CD4-positive, CD25-positive, alpha-beta regulatory T cell (primary cell): ENCODE measurements around the gene ZNF740. TPM values are rescaled to one million over a fixed set of nuclear protein-coding genes. Genes with fewer than 3 reads are reported as not detected.

ENCODE experiments used
- ATAC-seq, 2 donors: fragments of 150-1000 bp; cut with Tn5 transposase; one replicate each; pipeline ENCODE4 v1.10.0; 2021; ENCODE audit warnings: low read depth in 2 of 2, moderate number of reproducible peaks in 2 of 2, moderate library complexity in 1 of 2
- DNase-seq, 3 donors: peaks; one replicate each; pipeline versions ENCODE4 v3.0.0 to v3.0.0-alpha.2; 2012 to 2022; ENCODE audit warnings: mixed read lengths in 1 of 3
- H3K27ac ChIP-seq: one replicate; pipeline ENCODE4 v1.7.0; 2013; ENCODE audit warnings: mild to moderate bottlenecking, low read length; ENCODE audit not compliant: insufficient read depth, poor library complexity, severe bottlenecking
- H3K27me3 ChIP-seq: one replicate; pipeline ENCODE4 v1.7.0; 2013; ENCODE audit warnings: low read length; ENCODE audit not compliant: control insufficient read depth, insufficient read depth
- H3K36me3 ChIP-seq: one replicate; pipeline ENCODE4 v1.7.0; 2013; ENCODE audit warnings: mild to moderate bottlenecking, low read length, moderate library complexity; ENCODE audit not compliant: control insufficient read depth, insufficient read depth
- H3K4me1 ChIP-seq: 2 replicates; pipeline ENCODE4 v1.7.0; 2013; ENCODE audit warnings: mild to moderate bottlenecking, low read length; ENCODE audit not compliant: insufficient read depth, control insufficient read depth, poor library complexity, severe bottlenecking
- H3K4me3 ChIP-seq: one replicate; pipeline ENCODE4 v1.7.0; 2013; ENCODE audit warnings: low read depth, mild to moderate bottlenecking, low read length, moderate library complexity
- H3K9me3 ChIP-seq, 2 experiments: 1 replicate in 1 of 2; 2 replicates in 1 of 2; pipeline ENCODE4 v1.7.0; 2013; ENCODE audit warnings: low read length in 2 of 2, mild to moderate bottlenecking in 1 of 2, moderate library complexity in 1 of 2; ENCODE audit not compliant: control insufficient read depth in 2 of 2
- H3K27ac Mint-ChIP-seq, 3 donors: one replicate each; pipeline ENCODE4 v1.8.0; 2020 to 2022; ENCODE audit warnings: mild to moderate bottlenecking in 3 of 3, mixed read lengths in 3 of 3, moderate library complexity in 2 of 3
- H3K27me3 Mint-ChIP-seq: one replicate; pipeline ENCODE4 v1.8.0; 2022; ENCODE audit warnings: mild to moderate bottlenecking, mixed read lengths
- H3K36me3 Mint-ChIP-seq: one replicate; pipeline ENCODE4 v1.8.0; 2020; ENCODE audit warnings: mixed read lengths
- H3K4me1 Mint-ChIP-seq, 4 donors: one replicate each; pipeline ENCODE4 v1.8.0; 2020 to 2022; ENCODE audit warnings: mixed read lengths in 4 of 4, mild to moderate bottlenecking in 1 of 4
- H3K4me3 Mint-ChIP-seq, 4 donors: one replicate each; pipeline ENCODE4 v1.8.0; 2020 to 2022; ENCODE audit warnings: mild to moderate bottlenecking in 4 of 4, mixed read lengths in 4 of 4, moderate library complexity in 3 of 4
- H3K9me3 Mint-ChIP-seq, 7 donors: one replicate each; pipeline ENCODE4 v1.8.0; 2020 to 2022; ENCODE audit warnings: mixed read lengths in 7 of 7, mild to moderate bottlenecking in 3 of 7, moderate library complexity in 2 of 7
- polyA plus RNA-seq, 4 donors: library from polyadenylated mRNA; unstranded; fragments of 300-500 nt; fragmentation: Illumina TruSeq; gene quantifications; one replicate each; pipeline ENCODE4 v1.2.3, GENCODE V29; 2021
- total RNA-seq: library from RNA; stranded (reverse); gene quantifications from one replicate; pipeline ENCODE4 v1.2.3, GENCODE V29; 2022

The ZNF740 gene
- total and polyA plus RNA-seq, 5 donors from 2014 or later: 2.3 to 32.6 (median 3.0) TPM

DNA sequence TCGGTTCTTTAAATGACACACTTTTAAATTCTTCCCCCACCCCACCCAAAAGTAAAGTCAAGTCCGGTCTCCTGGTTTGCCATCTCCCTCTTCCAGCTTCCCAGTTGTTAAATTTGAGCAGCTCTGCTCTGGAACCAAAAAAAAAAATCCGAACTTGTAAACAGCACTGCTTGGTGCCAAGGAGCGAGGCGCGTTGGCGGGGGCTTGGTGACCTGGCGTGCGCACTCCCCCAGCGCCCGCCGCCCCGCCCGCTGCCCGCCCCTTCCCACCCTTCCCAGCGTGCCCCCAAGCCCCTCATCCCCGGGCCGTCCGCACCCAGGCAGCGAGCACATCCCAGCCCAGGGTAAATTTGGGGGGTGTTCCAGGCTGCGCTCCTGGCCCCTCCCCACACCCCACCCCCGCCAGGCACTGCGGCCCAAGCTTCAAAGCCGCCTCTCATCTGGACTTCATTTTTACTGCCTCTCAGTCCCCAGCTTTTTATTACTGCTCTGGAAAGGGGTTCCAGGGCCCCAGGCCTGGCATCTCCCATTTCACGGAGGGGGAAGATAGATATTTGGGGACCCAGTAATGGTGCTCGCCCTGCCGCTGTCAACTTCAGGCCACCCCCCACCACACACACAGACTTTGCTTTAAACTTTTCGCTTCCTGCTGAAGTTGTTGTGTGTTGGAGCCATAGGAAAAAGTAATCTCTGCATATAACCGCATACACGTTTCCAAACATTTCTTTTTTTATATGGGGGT is 38.2 kb downstream of the ZNF740 start:
- Histone ChIP-seq H3K9me3 (no peaks in the 10 kb centered on the region), H3K27ac (peak overlapping the region; percentile 93), H3K4me1 (peaks cover 58% of the 10 kb centered on the region), H3K36me3 (peaks cover 19% of the 10 kb centered on the region), H3K27me3 (no peaks in the 10 kb centered on the region), H3K4me3 (peak overlapping the region; percentile 89)
- H3K36me3 Mint-ChIP-seq: peaks cover 5% of the 10 kb centered on the region
- H3K4me1 Mint-ChIP-seq: peaks cover 14 to 76% (median 45%) of the 10 kb centered on the region in 4 donors
- H3K27me3 Mint-ChIP-seq: no peaks in the 10 kb centered on the region
- H3K27ac Mint-ChIP-seq: peak overlapping the region; percentile 87 to 93 (median 93)
- ATAC-seq (no peak), DNase-seq (no peak)
- peak overlapping the region; percentile 96 to 99 (median 96) for H3K4me3 Mint-ChIP-seq
- H3K9me3 Mint-ChIP-seq: no peaks in the 10 kb centered on the region

- H3K4me3 ChIP-seq: peak overlapping the region; percentile 89
- H3K36me3 Mint-ChIP-seq: no peaks in the 10 kb centered on the region
- no peaks in the 10 kb centered on the region for H3K9me3 Mint-ChIP-seq
- H3K27ac ChIP-seq: peak overlapping the region; percentile 93
- H3K4me1 Mint-ChIP-seq: peaks cover 18 to 80% (median 50%) of the 10 kb centered on the region in 4 donors
- no peaks in the 10 kb centered on the region for H3K27me3 ChIP-seq
- H3K27ac Mint-ChIP-seq: peak overlapping the region; percentile 85 to 93 (median 93)
- ATAC-seq (peak in 1 of 2 donors; percentile 7), DNase-seq (peak in 2 of 3 donors; percentile 44 to 75)
- peaks cover 12% of the 10 kb centered on the region for H3K36me3 ChIP-seq
- no peaks in the 10 kb centered on the region for H3K27me3 Mint-ChIP-seq
- H3K4me3 Mint-ChIP-seq: peak overlapping the region; percentile 96 to 99 (median 96)
- peaks cover 65% of the 10 kb centered on the region for H3K4me1 ChIP-seq
- no peaks in the 10 kb centered on the region for H3K9me3 ChIP-seq
Measured at GRCh38 chr12:53219292-53219955, 38.9 kb downstream of the ZNF740 start.

GRCh38 chr12:53219956-53220693 is 39.6 kb downstream of the ZNF740 start:
- Histone ChIP-seq H3K27ac (peak overlapping the region; percentile 93), H3K4me1 (peaks cover 71% of the 10 kb centered on the region), H3K9me3 (no peaks in the 10 kb centered on the region), H3K4me3 (peak overlapping the region; percentile 92), H3K36me3 (peaks cover 5% of the 10 kb centered on the region), H3K27me3 (no peaks in the 10 kb centered on the region)
- ATAC-seq: peak; percentile 74 to 77
- H3K27ac Mint-ChIP-seq: peak overlapping the region; percentile 93 to 95 (median 93)
- no peaks in the 10 kb centered on the region for H3K27me3 Mint-ChIP-seq
- peaks cover 18 to 84% (median 54%) of the 10 kb centered on the region in 4 donors for H3K4me1 Mint-ChIP-seq
- no peaks in the 10 kb centered on the region for H3K36me3 Mint-ChIP-seq
- H3K4me3 Mint-ChIP-seq: peak overlapping the region; percentile 96 to 99 (median 96)
- DNase-seq: peak; percentile 61 to 96 (median 82)
- H3K9me3 Mint-ChIP-seq: no peaks in the 10 kb centered on the region

- peaks cover 15 to 85% (median 57%) of the 10 kb centered on the region in 4 donors for H3K4me1 Mint-ChIP-seq
- H3K27ac Mint-ChIP-seq: peak overlapping the region; percentile 87 to 95 (median 92)
- peak overlapping the region; percentile 89 to 99 (median 96) for H3K4me3 Mint-ChIP-seq
- Histone ChIP-seq H3K4me1 (peaks cover 71% of the 10 kb centered on the region), H3K9me3 (no peaks in the 10 kb centered on the region), H3K27me3 (no peaks in the 10 kb centered on the region), H3K36me3 (peaks cover 3% of the 10 kb centered on the region), H3K4me3 (peak overlapping the region; percentile 92), H3K27ac (peak overlapping the region; percentile 93)
- no peaks in the 10 kb centered on the region for H3K9me3 Mint-ChIP-seq
- H3K27me3 Mint-ChIP-seq: no peaks in the 10 kb centered on the region
- peak; percentile 55 to 88 (median 73) for DNase-seq
- peak; percentile 62 to 63 for ATAC-seq
- no peaks in the 10 kb centered on the region for H3K36me3 Mint-ChIP-seq
Measured at GRCh38 chr12:53220694-53221202, 40.2 kb downstream of the ZNF740 start.

DNA sequence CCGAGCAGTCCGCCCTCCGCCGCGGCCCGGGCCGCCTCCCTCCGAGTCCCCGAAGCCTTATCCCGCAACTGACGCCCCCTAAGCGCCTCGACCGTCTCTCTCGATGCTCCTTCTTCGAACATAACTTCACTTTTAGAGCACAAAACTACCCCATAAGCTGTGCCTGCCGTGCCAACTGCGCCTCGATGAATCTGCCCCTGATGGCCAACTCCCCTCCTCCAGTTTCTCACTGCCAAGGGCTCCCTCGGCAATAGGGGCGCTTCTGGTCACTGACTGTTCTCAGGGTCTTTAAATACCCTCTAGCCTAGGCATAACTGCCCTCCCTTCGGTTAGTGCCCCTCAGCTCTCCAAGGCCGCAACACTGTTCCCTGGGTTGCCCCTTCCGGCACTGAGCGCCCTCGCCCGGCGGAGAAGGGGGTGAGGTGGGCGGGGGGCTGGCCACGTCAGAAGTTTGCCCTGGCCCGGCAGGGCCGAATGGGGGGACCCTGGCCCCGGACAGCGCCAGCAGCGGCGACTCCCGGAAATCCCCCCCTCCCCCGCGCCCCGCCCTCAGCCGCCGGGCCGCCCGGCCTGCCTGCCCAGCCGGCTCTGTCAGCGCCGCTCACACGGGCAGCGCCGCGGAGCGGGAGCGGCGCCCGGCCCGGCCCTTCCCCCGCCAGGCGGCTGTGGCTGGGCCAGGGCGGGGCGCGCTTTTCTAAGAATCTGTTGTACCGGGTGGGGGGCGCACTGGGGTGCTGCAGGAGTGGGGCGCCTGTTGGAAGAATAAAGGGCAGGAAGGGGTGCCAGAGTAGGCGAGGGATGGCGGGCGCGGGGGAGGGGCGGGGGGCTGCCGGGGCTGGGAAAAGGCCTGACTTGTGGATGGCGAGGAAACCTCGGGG is 40.9 kb downstream of the ZNF740 start:
- Histone ChIP-seq H3K9me3 (no peaks in the 10 kb centered on the region), H3K27me3 (no peaks in the 10 kb centered on the region), H3K4me3 (peak overlapping the region; percentile 72), H3K4me1 (peaks cover 66% of the 10 kb centered on the region), H3K36me3 (no peaks in the 10 kb centered on the region), H3K27ac (peak overlapping the region; percentile 93)
- Mint-ChIP-seq H3K27me3 (no peaks in the 10 kb centered on the region), H3K27ac (peak overlapping the region; percentile 87 to 92 (median 92)), H3K4me1 (peaks cover 10 to 81% (median 56%) of the 10 kb centered on the region in 4 donors), H3K9me3 (no peaks in the 10 kb centered on the region), H3K4me3 (peak overlapping the region; percentile 89 to 99 (median 96)), H3K36me3 (no peaks in the 10 kb centered on the region)
- DNase-seq (peak; percentile 53 to 73 (median 55)), ATAC-seq (peak in 1 of 2 donors; percentile 23)

- H3K27ac Mint-ChIP-seq: peak overlapping the region; percentile 72 to 95 (median 92)
- peak overlapping the region; percentile 83 to 87 (median 84) for H3K4me3 Mint-ChIP-seq
- no peaks in the 10 kb centered on the region for H3K9me3 Mint-ChIP-seq
- no peaks in the 10 kb centered on the region for H3K9me3 ChIP-seq
- H3K27ac ChIP-seq: peak overlapping the region; percentile 93
- peaks cover 10 to 78% (median 53%) of the 10 kb centered on the region in 4 donors for H3K4me1 Mint-ChIP-seq
- no peaks in the 10 kb centered on the region for H3K36me3 ChIP-seq
- peak overlapping the region; percentile 57 for H3K4me3 ChIP-seq
- H3K4me1 ChIP-seq: peaks cover 58% of the 10 kb centered on the region
- peak in 1 of 3 donors; percentile 46 for DNase-seq
- no peaks in the 10 kb centered on the region for H3K27me3 ChIP-seq
- no peak for ATAC-seq
- peaks cover 4% of the 10 kb centered on the region for H3K36me3 Mint-ChIP-seq
- no peaks in the 10 kb centered on the region for H3K27me3 Mint-ChIP-seq
Measured at GRCh38 chr12:53222170-53222721, 41.7 kb downstream of the ZNF740 start.
